OCI-LY1 (cell line): ENCODE data around the gene PPEF2.

Experiments used
- H2AFZ ChIP-seq: fragments of 200-600 bp; sonication (generic), shearing (Covaris generic); 2 replicates; pipeline ENCODE4 v1.6.0; 2014; ENCODE audit warnings: antibody characterized with exemption, mild to moderate bottlenecking, low read length
- H3F3A ChIP-seq: fragments of 200-600 bp; sonication (generic), shearing (Covaris generic); 2 replicates; pipeline ENCODE4 v1.6.0; 2014; ENCODE audit warnings: mild to moderate bottlenecking, antibody characterized with exemption, low read length, moderate library complexity; ENCODE audit not compliant: insufficient read depth
- H3K27ac ChIP-seq: fragments of 200-600 bp; sonication (generic); 2 replicates; pipeline ENCODE4 v1.5.1; 2014; ENCODE audit warnings: low read length, mixed run types, mild to moderate bottlenecking, low read depth; ENCODE audit not compliant: poor library complexity, severe bottlenecking
- H3K27me3 ChIP-seq: fragments of 200-600 bp; sonication (generic); 2 replicates; pipeline ENCODE4 v1.6.0; 2014; ENCODE audit warnings: antibody characterized with exemption, mild to moderate bottlenecking, low read length, moderate library complexity; ENCODE audit not compliant: insufficient read depth
- H3K36me3 ChIP-seq: fragments of 200-600 bp; sonication (generic); 2 replicates; pipeline ENCODE4 v1.6.1; 2014; ENCODE audit warnings: mild to moderate bottlenecking, antibody characterized with exemption, low read length, moderate library complexity, mixed read lengths; ENCODE audit not compliant: insufficient read depth
- H3K4me1 ChIP-seq: fragments of 200-600 bp; sonication (generic); 2 replicates; pipeline ENCODE4 v1.5.1; 2014; ENCODE audit warnings: mild to moderate bottlenecking, low read length, moderate library complexity; ENCODE audit not compliant: insufficient read depth, severe bottlenecking
- H3K4me2 ChIP-seq: fragments of 200-600 bp; sonication (generic), shearing (Covaris generic); 2 replicates; pipeline ENCODE4 v1.6.1; 2014; ENCODE audit warnings: low read length
- H3K4me3 ChIP-seq: fragments of 200-600 bp; sonication (generic); 2 replicates; pipeline ENCODE4 v1.5.1; 2014; ENCODE audit warnings: low read length, low read depth, mild to moderate bottlenecking, mixed read lengths; ENCODE audit not compliant: poor library complexity, severe bottlenecking
- H3K79me2 ChIP-seq: fragments of 200-600 bp; shearing (Covaris generic); 2 replicates; pipeline ENCODE4 v1.6.1; 2016; ENCODE audit warnings: mixed run types, low read length, mixed read lengths; ENCODE audit not compliant: insufficient read depth
- H3K9ac ChIP-seq: fragments of 200-600 bp; sonication (generic), shearing (Covaris generic); 2 replicates; pipeline ENCODE4 v1.6.1; 2014; ENCODE audit warnings: mild to moderate bottlenecking, low read length, mixed read lengths
- H3K9me2 ChIP-seq: fragments of 200-600 bp; sonication (generic), shearing (Covaris generic); 2 replicates; pipeline ENCODE4 v1.6.1; 2014; ENCODE audit warnings: low read depth, mild to moderate bottlenecking, low read length, mixed read lengths
- H3K9me3 ChIP-seq: fragments of 200-600 bp; shearing (Covaris generic); 2 replicates; pipeline ENCODE4 v1.6.1; 2014; ENCODE audit warnings: low read length, mixed read lengths
- H4K20me1 ChIP-seq: fragments of 200-600 bp; sonication (generic), shearing (Covaris generic); 2 replicates; pipeline ENCODE4 v1.6.0; 2016; ENCODE audit warnings: mild to moderate bottlenecking, low read length; ENCODE audit not compliant: insufficient read depth
- CTCF ChIP-seq: fragments of 200-600 bp; sonication (generic), shearing (Covaris generic); IDR thresholded peaks from 2 replicates; pipeline ENCODE4 v1.5.1; 2017; ENCODE audit warnings: mild to moderate bottlenecking, antibody characterized with exemption, low read length, moderate library complexity, mixed read lengths
- EZH2 ChIP-seq: fragments of 200-600 bp; sonication (generic), shearing (Covaris generic); IDR thresholded peaks from 2 replicates; pipeline ENCODE4 v1.8.0; 2017; ENCODE audit warnings: borderline replicate concordance, mixed run types, mild to moderate bottlenecking, antibody characterized with exemption, low read length, moderate library complexity, mixed read lengths

The PPEF2 gene

GRCh38 chr4:75881476-75881875 is 20.8 kb downstream of the PPEF2 start:
- no peaks in the 10 kb centered on the region for H4K20me1 ChIP-seq
- TF ChIP-seq CTCF (no peak), EZH2 (no peak)

GRCh38 chr4:75880278-75880677 is 22.0 kb downstream of the PPEF2 start:
- no peaks in the 10 kb centered on the region for H3K79me2 ChIP-seq
- H3K9me2 ChIP-seq: no peaks in the 10 kb centered on the region
- no peak overlapping the region for H3K4me3 ChIP-seq
- H2AFZ ChIP-seq: no peak overlapping the region
- no peak overlapping the region for H3K4me2 ChIP-seq
- H3F3A ChIP-seq: no peaks in the 10 kb centered on the region
- no peaks in the 10 kb centered on the region for H4K20me1 ChIP-seq
- no peaks in the 10 kb centered on the region for H3K27me3 ChIP-seq
- TF ChIP-seq CTCF (no peak), EZH2 (no peak)
- H3K27ac ChIP-seq: no peak overlapping the region
- H3K9ac ChIP-seq: no peak overlapping the region
- H3K36me3 ChIP-seq: no peaks in the 10 kb centered on the region
- no peaks in the 10 kb centered on the region for H3K4me1 ChIP-seq
- H3K9me3 ChIP-seq: no peaks in the 10 kb centered on the region

More at GRCh38 chr4:75881476-75881875, 20.8 kb downstream of the PPEF2 start:
- H3K9ac ChIP-seq: no peak overlapping the region
- H3K27me3 ChIP-seq: no peaks in the 10 kb centered on the region
- no peak overlapping the region for H2AFZ ChIP-seq
- no peaks in the 10 kb centered on the region for H3F3A ChIP-seq
- H3K4me2 ChIP-seq: no peak overlapping the region
- no peak overlapping the region for H3K4me3 ChIP-seq
- H3K4me1 ChIP-seq: no peaks in the 10 kb centered on the region
- no peaks in the 10 kb centered on the region for H3K79me2 ChIP-seq
- no peaks in the 10 kb centered on the region for H3K9me2 ChIP-seq
- H3K9me3 ChIP-seq: no peaks in the 10 kb centered on the region
- H3K36me3 ChIP-seq: no peaks in the 10 kb centered on the region
- H3K27ac ChIP-seq: no peak overlapping the region

- TF ChIP-seq CTCF: no peak
- no peak overlapping the region for H3K4me3 ChIP-seq
- H3K9me2 ChIP-seq: no peaks in the 10 kb centered on the region
- no peak overlapping the region for H2AFZ ChIP-seq
- H3K27me3 ChIP-seq: no peaks in the 10 kb centered on the region
- no peak overlapping the region for H3K27ac ChIP-seq
- no peak overlapping the region for H3K4me2 ChIP-seq
- H4K20me1 ChIP-seq: no peaks in the 10 kb centered on the region
- no peaks in the 10 kb centered on the region for H3K4me1 ChIP-seq
- H3F3A ChIP-seq: no peaks in the 10 kb centered on the region
- H3K36me3 ChIP-seq: no peaks in the 10 kb centered on the region
- no peaks in the 10 kb centered on the region for H3K79me2 ChIP-seq
- no peak overlapping the region for H3K9ac ChIP-seq
- no peaks in the 10 kb centered on the region for H3K9me3 ChIP-seq
Observed at GRCh38 chr4:75878246-75878756, 24.0 kb downstream of the PPEF2 start.
